K562 (cell line): ENCODE data around the gene ATP6V0D1. TPM values are rescaled to one million over a fixed set of nuclear protein-coding genes. Genes with fewer than 3 reads are reported as not detected.

Experiments
- ATF7 ChIP-seq: fragments of 450-650 bp; IDR thresholded peaks from 2 replicates; pipeline ENCODE4 v1.7.1; 2014; ENCODE audit warnings: mild to moderate bottlenecking, moderate library complexity
- CTCF ChIP-seq, 3 experiments: IDR thresholded peaks in 2 of 3; conservative IDR thresholded peaks in 1 of 3; 2 replicates each; pipeline ENCODE4 v1.5.1; 2011 to 2012; ENCODE audit warnings: low read length in 3 of 3, mild to moderate bottlenecking in 3 of 3, control low read depth in 2 of 3, improper control_type of control experiment in 1 of 3, inconsistent platforms in 1 of 3, low read depth in 1 of 3, mixed read lengths in 1 of 3, moderate library complexity in 1 of 3; ENCODE audit not compliant: insufficient read depth in 2 of 3
- ETV6 ChIP-seq, 3 experiments: fragments of 150-350 bp in 1 of 3; sonication (generic) in 1 of 3; formaldehyde crosslinking in 1 of 3; IDR thresholded peaks; 2 replicates each; pipeline versions ENCODE4 v1.6.1 to v1.8.0; 2014 to 2022; ENCODE audit warnings: borderline replicate concordance in 2 of 3, low read depth in 2 of 3, antibody characterized with exemption in 1 of 3, low read length in 1 of 3, mild to moderate bottlenecking in 1 of 3, missing genetic modification reagents in 1 of 3
- NR0B1 ChIP-seq: fragments of 450-650 bp; IDR thresholded peaks from one replicate; pipeline ENCODE4 v1.6.1; 2018; ENCODE audit warnings: mild to moderate bottlenecking, moderate library complexity; ENCODE audit not compliant: partially characterized antibody
- NR4A1 ChIP-seq, 2 experiments: fragments of 250-450 bp in 1 of 2; fragments of 450-650 bp in 1 of 2; sonication (Bioruptor Pico) in 1 of 2; IDR thresholded peaks; 2 replicates each; pipeline versions ENCODE4 v1.4.0 to v1.6.1; 2016 to 2020; ENCODE audit warnings: mild to moderate bottlenecking in 2 of 2, missing compliant biosample characterization in 1 of 2, missing genetic modification characterization in 1 of 2, moderate library complexity in 1 of 2
- PCBP2 ChIP-seq: fragments of 200-400 bp; formaldehyde crosslinking; IDR thresholded peaks from 2 replicates; pipeline ENCODE4 v1.6.1; 2018; ENCODE audit warnings: low read length, low read depth, mild to moderate bottlenecking, moderate library complexity; ENCODE audit not compliant: poor library complexity, severe bottlenecking
- POLR2H ChIP-seq: IDR thresholded peaks from 2 replicates; pipeline ENCODE4 v1.6.1; 2016; ENCODE audit warnings: missing genetic modification characterization, low read depth, mild to moderate bottlenecking, control low read depth, missing compliant biosample characterization, moderate library complexity
- SIN3A ChIP-seq, 2 experiments: fragments of 150-350 bp in 1 of 2; IDR thresholded peaks; 2 replicates each; pipeline ENCODE4 v1.6.1; 2011 to 2016; ENCODE audit warnings: borderline replicate concordance in 2 of 2, low read depth in 2 of 2, low read length in 2 of 2, mild to moderate bottlenecking in 2 of 2, moderate library complexity in 2 of 2; ENCODE audit not compliant: control insufficient read depth in 1 of 2
- TEAD4 ChIP-seq, 2 experiments: sonication (generic) in 1 of 2; formaldehyde crosslinking in 1 of 2; IDR thresholded peaks; 2 replicates each; pipeline versions ENCODE4 v1.6.1 to v1.8.0; 2012 to 2022; ENCODE audit warnings: borderline replicate concordance in 1 of 2, inconsistent platforms in 1 of 2, low read length in 1 of 2, mild to moderate bottlenecking in 1 of 2, missing genetic modification reagents in 1 of 2
- TFAM ChIP-seq: fragments of 250-450 bp; sonication (Bioruptor Pico); conservative IDR thresholded peaks from 2 replicates; pipeline ENCODE4 v1.5.0; 2021; ENCODE audit warnings: mild to moderate bottlenecking, moderate library complexity
- ZNF449 ChIP-seq: fragments of 250-450 bp; sonication (Bioruptor Pico); IDR thresholded peaks from 2 replicates; pipeline ENCODE4 v1.8.0; 2022; ENCODE audit warnings: moderate library complexity, mild to moderate bottlenecking, inconsistent platforms
- ZNF780A ChIP-seq: fragments of 250-450 bp; sonication (Bioruptor Pico); IDR thresholded peaks from 2 replicates; pipeline ENCODE4 v1.5.0; 2021; ENCODE audit warnings: mild to moderate bottlenecking
- polyA plus RNA-seq, 8 experiments: library from polyadenylated mRNA; depleted of rRNA in 4 of 8; stranded (reverse) in 5 of 8; unstranded in 3 of 8; fragments of >200 nt; fragmentation: Nextera tagmentation in 2 of 8; fragmentation: Illumina TruSeq in 1 of 8; extraction: Ambion mirVana in 2 of 8; extraction: Trizol in 1 of 8; gene quantifications; 2 replicates each; pipeline versions ENCODE4 v1.2.1 to v1.2.3, GENCODE V29; 2011 to 2014; ENCODE audit warnings: inconsistent platforms in 1 of 8, missing spikeins in 1 of 8
- total RNA-seq, 7 experiments: library from RNA; depleted of rRNA in 6 of 7; stranded (reverse); fragments of >200 nt in 6 of 7; fragmentation: Illumina TruSeq in 2 of 7; extraction: Trizol in 2 of 7; gene quantifications; 2 replicates each; pipeline versions ENCODE4 v1.2.1 to v1.2.3, GENCODE V29; 2011 to 2021; ENCODE audit warnings: low replicate concordance in 1 of 7
- TF ChIP-seq, protein P1 (sequence below): IDR thresholded peaks from 2 replicates; pipeline ENCODE4 v1.6.1; 2011; ENCODE audit not compliant: insufficient read length; ENCODE audit errors: extremely low read depth
- TF ChIP-seq, protein P2 (sequence below): fragments of 450-650 bp; IDR thresholded peaks from 2 replicates; pipeline ENCODE4 v1.6.1; 2018; ENCODE audit not compliant: partially characterized antibody

ATP6V0D1 gene
- total and polyA plus RNA-seq, 9 of the 15 experiments (the other 6 are each of a cell fraction or from before 2014, with no cell fraction given): 23.2 to 69.7 (median 45.6) TPM

DNA sequence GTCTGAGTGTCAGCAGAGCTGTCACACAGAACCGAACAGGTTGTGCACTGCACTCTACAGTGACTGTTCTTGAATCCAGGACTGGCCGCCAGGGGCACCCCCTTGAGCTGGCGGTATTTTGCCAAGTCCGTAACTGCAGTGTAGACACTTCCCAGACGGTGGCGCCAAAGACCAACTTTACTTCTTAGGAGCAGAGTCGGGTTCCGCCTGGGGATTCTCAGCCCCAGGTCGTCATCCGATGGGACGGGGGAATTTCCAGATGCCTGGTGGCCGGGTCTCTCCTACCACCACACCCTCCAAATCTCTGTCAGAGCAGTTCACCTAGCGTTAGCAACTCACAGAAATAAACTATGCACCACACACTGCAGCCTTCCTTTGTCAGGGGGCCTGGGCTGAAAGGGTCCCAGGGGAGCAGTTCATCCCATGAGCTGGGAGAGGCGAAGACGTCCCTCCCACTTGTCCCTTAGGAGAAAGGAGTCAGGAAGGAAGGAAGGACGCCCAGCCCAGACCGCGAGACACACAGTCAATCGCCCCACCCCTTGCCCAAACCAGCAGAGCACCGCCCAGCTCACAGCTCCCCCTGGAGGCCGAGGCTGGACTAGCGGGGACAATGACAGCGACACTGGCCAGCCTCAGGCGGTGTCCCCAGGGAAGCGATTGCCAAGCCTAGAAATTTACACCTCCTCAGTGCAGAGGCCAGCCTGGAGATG lies 40.3 kb upstream of the ATP6V0D1 start (continued):
- TF ChIP-seq ZNF449: no peak
- TF ChIP-seq NR4A1 (CRISPR knock-in tag; IDR thresholded peaks at IDR 0.05): no peak
- no peak for TF ChIP-seq NR4A1 (tag; IDR thresholded peaks at IDR 0.05)
- TF ChIP-seq TFAM: no peak
- TF ChIP-seq ATF7: peak; percentile 80
- TF ChIP-seq, protein P1, sequence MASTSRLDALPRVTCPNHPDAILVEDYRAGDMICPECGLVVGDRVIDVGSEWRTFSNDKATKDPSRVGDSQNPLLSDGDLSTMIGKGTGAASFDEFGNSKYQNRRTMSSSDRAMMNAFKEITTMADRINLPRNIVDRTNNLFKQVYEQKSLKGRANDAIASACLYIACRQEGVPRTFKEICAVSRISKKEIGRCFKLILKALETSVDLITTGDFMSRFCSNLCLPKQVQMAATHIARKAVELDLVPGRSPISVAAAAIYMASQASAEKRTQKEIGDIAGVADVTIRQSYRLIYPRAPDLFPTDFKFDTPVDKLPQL: no peak
- TF ChIP-seq, protein P2, sequence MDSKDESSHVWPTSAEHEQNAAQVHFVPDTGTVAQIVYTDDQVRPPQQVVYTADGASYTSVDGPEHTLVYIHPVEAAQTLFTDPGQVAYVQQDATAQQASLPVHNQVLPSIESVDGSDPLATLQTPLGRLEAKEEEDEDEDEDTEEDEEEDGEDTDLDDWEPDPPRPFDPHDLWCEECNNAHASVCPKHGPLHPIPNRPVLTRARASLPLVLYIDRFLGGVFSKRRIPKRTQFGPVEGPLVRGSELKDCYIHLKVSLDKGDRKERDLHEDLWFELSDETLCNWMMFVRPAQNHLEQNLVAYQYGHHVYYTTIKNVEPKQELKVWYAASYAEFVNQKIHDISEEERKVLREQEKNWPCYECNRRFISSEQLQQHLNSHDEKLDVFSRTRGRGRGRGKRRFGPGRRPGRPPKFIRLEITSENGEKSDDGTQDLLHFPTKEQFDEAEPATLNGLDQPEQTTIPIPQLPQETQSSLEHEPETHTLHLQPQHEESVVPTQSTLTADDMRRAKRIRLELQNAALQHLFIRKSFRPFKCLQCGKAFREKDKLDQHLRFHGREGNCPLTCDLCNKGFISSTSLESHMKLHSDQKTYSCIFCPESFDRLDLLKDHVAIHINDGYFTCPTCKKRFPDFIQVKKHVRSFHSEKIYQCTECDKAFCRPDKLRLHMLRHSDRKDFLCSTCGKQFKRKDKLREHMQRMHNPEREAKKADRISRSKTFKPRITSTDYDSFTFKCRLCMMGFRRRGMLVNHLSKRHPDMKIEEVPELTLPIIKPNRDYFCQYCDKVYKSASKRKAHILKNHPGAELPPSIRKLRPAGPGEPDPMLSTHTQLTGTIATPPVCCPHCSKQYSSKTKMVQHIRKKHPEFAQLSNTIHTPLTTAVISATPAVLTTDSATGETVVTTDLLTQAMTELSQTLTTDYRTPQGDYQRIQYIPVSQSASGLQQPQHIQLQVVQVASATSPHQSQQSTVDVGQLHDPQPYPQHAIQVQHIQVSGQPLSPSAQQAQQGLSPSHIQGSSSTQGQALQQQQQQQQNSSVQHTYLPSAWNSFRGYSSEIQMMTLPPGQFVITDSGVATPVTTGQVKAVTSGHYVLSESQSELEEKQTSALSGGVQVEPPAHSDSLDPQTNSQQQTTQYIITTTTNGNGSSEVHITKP: no peak
- no peak for TF ChIP-seq ETV6 (IDR thresholded peaks at IDR 0.05; ENCODE audit: borderline replicate concordance in 1 of 2, low read depth in 2 of 2, low read length in 1 of 2)
- TF ChIP-seq ETV6 (CRISPR knock-in tag; IDR thresholded peaks at IDR 0.05; ENCODE audit: borderline replicate concordance): no peak
- TF ChIP-seq ZNF780A (CRISPR knock-in tag): no peak
- TF ChIP-seq PCBP2: no peak
- TF ChIP-seq NR0B1: no peak
- TF ChIP-seq CTCF (IDR thresholded peaks at IDR 0.05 in 2 of 3, conservative IDR thresholded peaks at IDR 0.05 in 1 of 3; ENCODE audit: insufficient read depth in 2 of 3, low read depth in 1 of 3, low read length in 3 of 3): peak; percentile 97 to 100 (median 100)
- TF ChIP-seq SIN3A (IDR thresholded peaks at IDR 0.05; ENCODE audit: borderline replicate concordance in 2 of 2, control insufficient read depth in 1 of 2, low read depth in 2 of 2, low read length in 2 of 2): peak in 1 of 2 experiments; percentile 58; a peak in 1 of 4 replicates
- TF ChIP-seq POLR2H: no peak
- peak; percentile 60 for TF ChIP-seq TEAD4 (IDR thresholded peaks at IDR 0.05; ENCODE audit: low read length)
- no peak for TF ChIP-seq TEAD4 (CRISPR knock-in tag; IDR thresholded peaks at IDR 0.05; ENCODE audit: borderline replicate concordance)
